Measurements from ENCODE around the gene ATP5ME.
A peak's percentile ranks its signal among the peaks of the same experiment; 100 is the strongest.

The ATP5ME gene

GRCh38 chr4:666822-667544 lies 7.1 kb downstream of the ATP5ME start:
- no peak for DNase-seq

GRCh38 chr4:666436-666810 lies 7.7 kb downstream of the ATP5ME start:
- no peak for DNase-seq

DNA sequence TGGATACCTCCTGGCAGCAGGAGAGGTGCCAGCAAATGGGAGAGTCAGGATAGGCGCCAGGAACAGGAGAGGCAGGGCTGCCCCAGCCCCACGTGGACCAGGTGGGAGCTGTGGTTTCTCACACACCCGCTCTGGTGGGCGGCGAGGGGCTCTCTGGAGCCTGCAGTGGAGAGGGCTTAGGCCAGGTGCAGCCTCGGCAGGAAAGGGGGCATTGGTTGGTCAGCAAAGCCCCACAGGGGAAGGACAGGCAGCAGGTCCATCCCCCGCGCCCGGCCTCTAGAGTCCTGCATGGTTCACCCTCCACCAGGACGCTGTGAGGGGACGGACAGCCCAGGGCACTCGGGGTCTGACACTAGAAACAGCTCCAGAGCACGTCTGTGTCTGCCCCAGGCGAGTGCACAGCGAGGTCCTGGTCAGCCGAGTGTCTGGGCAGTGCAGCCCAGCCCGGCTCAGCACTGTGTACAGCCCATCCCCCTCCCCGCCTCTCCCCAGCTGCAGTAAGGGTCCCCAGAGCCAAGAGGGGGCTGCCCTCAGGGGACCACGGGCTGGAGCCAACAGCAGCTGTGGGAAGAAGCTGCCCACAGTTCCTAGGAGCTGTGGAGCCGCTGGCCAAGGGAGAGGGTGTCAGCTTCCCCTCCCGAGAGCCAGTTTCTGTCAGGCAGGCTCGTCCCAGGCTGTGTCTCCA lies 8.2 kb downstream of the ATP5ME start:
- no peak for DNase-seq

DNA sequence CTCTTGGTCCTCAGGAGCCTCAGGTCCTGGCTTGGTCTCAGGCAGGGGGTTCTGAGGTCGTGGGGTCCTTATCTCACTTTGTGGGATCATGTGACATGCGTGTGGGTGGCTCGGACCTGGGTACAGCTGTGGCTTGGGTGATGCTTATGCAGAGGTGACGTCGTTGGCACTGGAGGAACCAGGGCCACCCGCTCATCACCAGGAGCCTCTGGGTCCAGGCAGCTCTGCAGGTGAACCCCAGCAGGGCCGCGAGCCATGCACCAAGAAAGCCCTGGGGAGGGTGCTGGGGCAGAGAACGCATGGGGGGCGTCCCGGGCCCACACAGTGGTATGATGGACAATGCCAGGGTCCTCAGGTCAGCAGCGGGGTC lies 8.7 kb downstream of the ATP5ME start:
- no peak for DNase-seq

GRCh38 chr4:664713-665231 lies 9.3 kb downstream of the ATP5ME start:
- no peak for DNase-seq

- DNase-seq, result peak; percentile 74
Measured at GRCh38 chr4:663438-664428, 10.3 kb downstream of the ATP5ME start.

GRCh38 chr4:663046-663437 lies 11.0 kb downstream of the ATP5ME start:
- DNase-seq, result no peak

DNA sequence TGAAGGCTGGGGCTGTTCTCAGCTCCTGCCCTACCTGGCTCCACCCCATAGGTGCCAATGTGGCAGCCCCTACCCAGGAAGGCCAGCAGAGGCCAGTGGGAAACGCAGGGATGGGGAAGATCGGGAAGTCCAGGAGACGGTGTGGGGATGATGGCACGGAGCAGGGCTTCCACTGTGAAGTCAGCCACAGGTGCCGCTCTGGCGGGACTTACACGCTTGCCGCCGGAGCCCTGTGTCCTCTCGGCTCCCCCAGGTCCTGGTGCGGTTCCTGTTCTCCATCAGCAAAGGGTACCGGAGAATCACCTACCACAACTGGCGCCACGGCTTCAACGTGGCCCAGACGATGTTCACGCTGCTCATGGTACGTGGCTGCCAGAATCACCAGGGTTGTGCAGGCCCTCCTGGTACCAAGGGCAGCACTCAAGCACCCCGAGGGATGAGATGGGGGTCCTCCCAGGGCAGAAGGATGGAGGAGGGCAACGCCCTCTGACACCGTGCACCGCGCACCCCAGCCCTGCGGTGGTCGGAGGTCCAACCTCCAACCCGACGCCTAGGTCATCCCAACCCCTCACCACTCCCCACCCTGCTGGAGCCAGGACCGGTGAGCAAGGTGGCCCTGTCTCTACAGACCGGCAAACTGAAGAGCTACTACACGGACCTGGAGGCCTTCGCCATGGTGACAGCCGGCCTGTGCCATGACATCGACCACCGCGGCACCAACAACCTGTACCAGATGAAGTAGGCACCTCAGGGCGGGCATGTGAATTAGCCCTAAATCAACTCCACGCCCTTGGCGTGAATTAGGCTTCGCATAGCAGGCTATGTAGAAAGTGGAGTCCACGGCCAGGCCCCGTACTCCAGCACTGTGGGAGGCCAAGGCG lies 12.0 kb downstream of the ATP5ME start:
- DNase-seq, result no peak

DNA sequence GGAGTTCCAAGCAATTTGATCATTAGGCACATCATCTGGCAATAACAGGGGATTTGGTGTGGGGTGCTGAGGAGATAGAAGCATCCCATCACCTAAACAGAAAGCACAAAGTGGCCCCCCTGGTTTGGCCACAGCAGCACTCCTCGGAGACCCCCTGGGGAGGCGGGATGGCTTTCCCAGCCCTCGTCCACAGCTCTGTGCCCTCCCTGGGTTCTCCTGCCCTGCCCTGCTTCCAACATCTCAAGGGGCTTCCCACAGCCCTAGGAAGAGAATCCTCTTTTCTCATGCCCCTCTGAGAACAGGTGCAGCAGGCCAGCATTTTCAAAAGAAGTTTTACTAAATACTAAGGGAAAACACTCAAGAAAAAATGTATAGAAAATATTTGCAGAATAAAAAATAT lies 12.8 kb downstream of the ATP5ME start:
- DNase-seq, result no peak

GRCh38 chr4:660401-660800 lies 13.7 kb downstream of the ATP5ME start:
- no peak for DNase-seq

DNA sequence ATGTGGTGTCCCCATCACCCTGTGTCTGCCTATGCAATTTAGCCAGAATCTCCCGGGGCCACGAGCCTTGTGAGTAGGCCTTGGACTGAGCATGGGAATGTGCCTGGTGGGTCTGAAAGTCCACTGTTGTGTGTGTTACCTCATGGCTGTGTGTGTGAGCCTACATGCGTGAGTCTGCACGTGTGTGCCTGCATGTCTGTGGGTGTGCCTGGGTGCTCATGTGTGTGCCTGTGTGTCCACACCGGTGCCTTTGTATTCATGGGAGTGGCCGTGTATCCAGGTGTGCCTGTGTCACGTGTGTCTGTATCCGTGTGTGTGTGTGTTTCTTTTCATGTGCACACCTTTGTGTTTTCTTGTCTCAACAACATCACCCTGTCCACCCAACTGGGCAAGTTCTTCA lies 14.2 kb downstream of the ATP5ME start:
- no peak for DNase-seq

GRCh38 chr4:658681-659667 lies 15.1 kb downstream of the ATP5ME start:
- DNase-seq, result no peak

GRCh38 chr4:657834-658667 lies 16.0 kb downstream of the ATP5ME start:
- DNase-seq, result no peak

DNA sequence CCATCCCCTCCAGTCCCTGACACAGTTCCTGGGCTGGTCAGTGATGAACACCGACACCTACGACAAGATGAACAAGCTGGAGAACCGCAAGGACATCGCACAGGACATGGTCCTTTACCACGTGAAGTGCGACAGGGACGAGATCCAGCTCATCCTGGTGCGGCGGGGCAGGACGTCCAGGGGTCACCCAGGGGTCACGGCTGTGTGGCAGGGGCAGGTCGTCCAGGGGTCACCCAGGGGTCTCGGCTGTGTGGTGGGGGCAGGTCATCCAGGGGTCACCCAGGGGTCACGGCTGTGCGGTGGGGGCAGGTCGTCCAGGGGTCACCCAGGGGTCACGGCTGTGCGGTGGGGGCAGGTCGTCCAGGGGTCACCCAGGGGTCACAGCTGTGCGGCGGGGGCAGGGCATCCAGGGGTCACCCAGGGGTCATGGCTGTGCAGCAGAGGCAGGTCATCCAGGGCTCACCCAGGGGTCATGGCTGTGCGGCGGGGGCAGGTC lies 16.7 kb downstream of the ATP5ME start:
- DNase-seq, result no peak

GRCh38 chr4:656436-657337 lies 17.4 kb downstream of the ATP5ME start:
- no peak for DNase-seq

DNA sequence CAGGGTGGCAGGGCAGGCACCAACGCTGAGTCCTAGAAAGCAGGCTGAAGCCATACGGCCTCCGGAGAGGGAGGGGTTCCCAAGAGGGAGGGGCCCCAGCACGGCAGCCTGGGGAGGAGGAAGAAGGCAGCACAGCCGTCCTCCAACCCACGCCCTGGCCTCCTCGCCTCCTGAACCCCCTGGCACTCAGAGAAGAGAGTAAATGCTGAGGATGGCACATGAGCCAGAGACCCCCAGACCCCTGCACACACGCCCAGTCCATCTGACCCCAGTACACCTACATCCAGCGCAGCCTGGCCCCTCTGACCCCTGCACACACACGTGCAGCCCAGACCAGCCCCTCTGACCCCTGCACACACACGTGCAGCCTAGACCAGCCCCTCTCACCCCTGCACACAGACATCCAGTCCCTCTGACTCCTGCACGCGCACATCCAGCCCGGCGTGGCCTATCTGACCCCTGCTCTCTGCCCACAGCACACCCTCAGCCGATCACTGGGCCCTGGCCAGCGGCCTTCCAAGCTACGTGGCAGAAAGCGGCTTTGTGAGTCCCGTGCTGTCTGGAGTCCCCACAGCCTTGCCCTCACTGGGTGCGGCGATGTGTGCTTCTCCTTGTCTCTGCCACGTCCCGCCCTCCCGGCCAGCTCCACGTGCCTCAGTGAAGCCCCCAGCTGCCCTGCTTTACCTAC lies 18.5 kb downstream of the ATP5ME start:
- no peak for DNase-seq

DNA sequence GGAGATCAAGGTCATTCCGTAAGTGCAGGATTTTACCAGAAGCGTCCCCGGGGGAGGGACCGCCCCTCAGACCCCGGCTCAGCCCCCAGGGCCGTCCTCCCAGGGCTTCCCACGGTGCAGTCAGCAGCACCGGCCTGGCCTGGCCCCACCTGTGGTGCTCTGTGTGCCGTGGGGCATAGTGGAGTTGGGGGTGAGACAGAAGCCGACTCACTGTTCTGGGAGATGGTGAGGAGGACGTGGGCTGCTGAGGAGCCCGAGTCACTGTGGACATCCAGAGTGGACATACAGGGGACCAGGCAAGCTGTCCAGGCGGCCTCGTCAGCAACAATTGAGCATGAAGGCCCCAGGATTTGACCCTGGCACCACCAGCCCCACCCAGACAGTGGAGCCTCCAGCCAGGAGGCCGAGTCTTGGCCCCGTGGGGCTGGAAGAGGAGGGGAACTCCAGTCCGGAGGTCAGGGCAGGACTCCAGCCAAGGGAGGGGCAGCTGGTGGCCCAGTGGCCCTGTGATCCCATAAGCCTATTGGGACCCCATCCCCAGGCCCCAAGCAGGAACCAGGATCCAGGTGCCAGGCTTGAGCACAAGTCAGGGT lies 19.1 kb downstream of the ATP5ME start:
- no peak for DNase-seq

- no peak for DNase-seq
Measured at GRCh38 chr4:654503-654845, 19.6 kb downstream of the ATP5ME start.

Measured in stimulated activated CD4-positive, alpha-beta T cell treated with anti-CD3 and anti-CD28 coated beads, Interleukin-4, amount 100 ng/mL, for 24 hours (primary cell).